ENCODE results near the gene WBP2.

DNA sequence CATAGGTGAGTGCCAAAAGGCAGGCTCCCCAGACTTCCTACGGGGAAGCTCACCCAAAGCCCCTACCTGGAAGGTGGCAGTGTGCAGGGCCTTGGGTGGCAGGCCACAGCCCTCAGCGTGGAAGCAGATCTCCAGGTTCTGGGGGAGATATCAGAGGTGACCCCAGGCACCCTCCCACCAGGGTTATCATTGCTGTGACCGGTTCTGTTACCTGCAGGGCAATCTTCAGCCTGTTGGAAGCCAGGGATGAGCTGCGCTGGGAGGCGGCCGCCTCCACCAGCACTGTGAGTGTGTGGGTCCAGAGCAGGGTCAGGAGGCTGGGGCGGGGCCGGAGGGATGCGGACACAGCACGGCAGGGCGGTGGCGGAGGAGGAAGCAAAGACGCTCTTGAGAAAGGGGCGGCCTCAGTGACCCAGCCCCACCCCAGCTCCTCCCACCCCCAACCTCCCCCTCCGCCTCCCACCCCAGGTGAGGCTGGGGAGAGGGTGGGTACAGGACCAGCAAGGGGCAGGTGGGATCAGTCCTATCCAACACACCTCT lies 24.0 kb downstream of the WBP2 start:
- TF ChIP-seq, protein P1, sequence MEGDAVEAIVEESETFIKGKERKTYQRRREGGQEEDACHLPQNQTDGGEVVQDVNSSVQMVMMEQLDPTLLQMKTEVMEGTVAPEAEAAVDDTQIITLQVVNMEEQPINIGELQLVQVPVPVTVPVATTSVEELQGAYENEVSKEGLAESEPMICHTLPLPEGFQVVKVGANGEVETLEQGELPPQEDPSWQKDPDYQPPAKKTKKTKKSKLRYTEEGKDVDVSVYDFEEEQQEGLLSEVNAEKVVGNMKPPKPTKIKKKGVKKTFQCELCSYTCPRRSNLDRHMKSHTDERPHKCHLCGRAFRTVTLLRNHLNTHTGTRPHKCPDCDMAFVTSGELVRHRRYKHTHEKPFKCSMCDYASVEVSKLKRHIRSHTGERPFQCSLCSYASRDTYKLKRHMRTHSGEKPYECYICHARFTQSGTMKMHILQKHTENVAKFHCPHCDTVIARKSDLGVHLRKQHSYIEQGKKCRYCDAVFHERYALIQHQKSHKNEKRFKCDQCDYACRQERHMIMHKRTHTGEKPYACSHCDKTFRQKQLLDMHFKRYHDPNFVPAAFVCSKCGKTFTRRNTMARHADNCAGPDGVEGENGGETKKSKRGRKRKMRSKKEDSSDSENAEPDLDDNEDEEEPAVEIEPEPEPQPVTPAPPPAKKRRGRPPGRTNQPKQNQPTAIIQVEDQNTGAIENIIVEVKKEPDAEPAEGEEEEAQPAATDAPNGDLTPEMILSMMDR (IDR thresholded peaks at IDR 0.05; ENCODE audit: poor library complexity, severe bottlenecking) = no peak
- TF ChIP-seq EP300 (conservative IDR thresholded peaks at IDR 0.05; ENCODE audit: poor library complexity, severe bottlenecking) = no peak
- TF ChIP-seq EZH2 (IDR thresholded peaks at IDR 0.05; ENCODE audit: borderline replicate concordance, insufficient read depth, low read length, poor library complexity, severe bottlenecking) = no peak
- TF ChIP-seq RAD21 (conservative IDR thresholded peaks at IDR 0.05) = no peak
- no peak for TF ChIP-seq TAF1 (IDR thresholded peaks at IDR 0.05; ENCODE audit: low read depth)
- no peak for TF ChIP-seq POLR2AphosphoS5 (IDR thresholded peaks at IDR 0.05)
- no peak for TF ChIP-seq SMC3 (conservative IDR thresholded peaks at IDR 0.05; ENCODE audit: poor library complexity)
